ENCODE measurements around the gene RASAL2.

DNA sequence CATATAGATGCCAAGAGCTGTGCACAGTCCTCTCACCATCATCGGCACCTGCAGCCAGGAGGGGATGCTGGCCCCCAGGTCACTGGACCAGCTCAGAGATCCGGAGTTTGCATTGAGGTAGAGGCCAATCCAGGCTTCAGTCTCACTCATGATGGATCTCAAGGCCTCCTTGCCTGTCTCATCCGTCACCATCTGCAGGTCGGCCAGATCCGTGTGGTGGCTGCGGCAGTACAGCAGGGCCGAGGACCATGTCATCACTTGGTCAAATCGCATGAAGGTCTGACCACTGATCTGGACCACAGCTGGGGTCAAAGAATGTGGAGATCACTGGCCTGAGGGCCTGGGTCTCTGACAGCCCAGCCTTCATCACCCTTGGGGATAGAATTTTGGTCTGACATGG, 396.2 kb downstream of the RASAL2 start:
- TF ChIP-seq, protein P1, sequence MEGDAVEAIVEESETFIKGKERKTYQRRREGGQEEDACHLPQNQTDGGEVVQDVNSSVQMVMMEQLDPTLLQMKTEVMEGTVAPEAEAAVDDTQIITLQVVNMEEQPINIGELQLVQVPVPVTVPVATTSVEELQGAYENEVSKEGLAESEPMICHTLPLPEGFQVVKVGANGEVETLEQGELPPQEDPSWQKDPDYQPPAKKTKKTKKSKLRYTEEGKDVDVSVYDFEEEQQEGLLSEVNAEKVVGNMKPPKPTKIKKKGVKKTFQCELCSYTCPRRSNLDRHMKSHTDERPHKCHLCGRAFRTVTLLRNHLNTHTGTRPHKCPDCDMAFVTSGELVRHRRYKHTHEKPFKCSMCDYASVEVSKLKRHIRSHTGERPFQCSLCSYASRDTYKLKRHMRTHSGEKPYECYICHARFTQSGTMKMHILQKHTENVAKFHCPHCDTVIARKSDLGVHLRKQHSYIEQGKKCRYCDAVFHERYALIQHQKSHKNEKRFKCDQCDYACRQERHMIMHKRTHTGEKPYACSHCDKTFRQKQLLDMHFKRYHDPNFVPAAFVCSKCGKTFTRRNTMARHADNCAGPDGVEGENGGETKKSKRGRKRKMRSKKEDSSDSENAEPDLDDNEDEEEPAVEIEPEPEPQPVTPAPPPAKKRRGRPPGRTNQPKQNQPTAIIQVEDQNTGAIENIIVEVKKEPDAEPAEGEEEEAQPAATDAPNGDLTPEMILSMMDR (IDR thresholded peaks at IDR 0.05; ENCODE audit: insufficient read depth, low read depth, low read length) = no peak
- TF ChIP-seq EZH2 (IDR thresholded peaks at IDR 0.05; ENCODE audit: insufficient read depth, low read length) = no peak
